Osteocyte (in vitro differentiated cells): Measurements from ENCODE around the gene CADM1. TPM values are rescaled to one million over a fixed set of nuclear protein-coding genes. Genes with fewer than 3 reads are reported as not detected.

ENCODE experiments used
- DNase-seq: peaks from one replicate; pipeline ENCODE4 v3.0.0; 2021; ENCODE audit warnings: mixed read lengths; ENCODE audit not compliant: unreplicated experiment; ENCODE audit errors: extremely low spot score
- H3K27ac Mint-ChIP-seq: one replicate; pipeline ENCODE4 v1.8.0; 2021; ENCODE audit warnings: mild to moderate bottlenecking, mixed read lengths; ENCODE audit not compliant: unreplicated experiment
- H3K27me3 Mint-ChIP-seq: one replicate; pipeline ENCODE4 v1.8.0; 2021; ENCODE audit warnings: mixed read lengths; ENCODE audit not compliant: unreplicated experiment
- H3K36me3 Mint-ChIP-seq: one replicate; pipeline ENCODE4 v1.8.0; 2021; ENCODE audit warnings: mixed read lengths; ENCODE audit not compliant: unreplicated experiment
- H3K4me1 Mint-ChIP-seq: one replicate; pipeline ENCODE4 v1.8.0; 2021; ENCODE audit warnings: mixed read lengths; ENCODE audit not compliant: unreplicated experiment
- H3K4me3 Mint-ChIP-seq: one replicate; pipeline ENCODE4 v1.8.0; 2021; ENCODE audit warnings: mild to moderate bottlenecking, moderate library complexity, mixed read lengths; ENCODE audit not compliant: unreplicated experiment
- H3K9me3 Mint-ChIP-seq: one replicate; pipeline ENCODE4 v1.8.0; 2021; ENCODE audit warnings: mixed read lengths; ENCODE audit not compliant: unreplicated experiment
- total RNA-seq: library from RNA; stranded (reverse); gene quantifications from 2 replicates; pipeline ENCODE4 v1.2.1, GENCODE V29; 2021
- TF ChIP-seq, protein P1 (sequence below): fragments of 200-600 bp; sonication (generic); IDR thresholded peaks from 2 replicates; pipeline ENCODE4 v1.5.0; 2021; ENCODE audit warnings: antibody characterized with exemption, mild to moderate bottlenecking, moderate library complexity

Gene CADM1
- total RNA-seq, 1 donor from 2014 or later: 24.2 TPM

DNA sequence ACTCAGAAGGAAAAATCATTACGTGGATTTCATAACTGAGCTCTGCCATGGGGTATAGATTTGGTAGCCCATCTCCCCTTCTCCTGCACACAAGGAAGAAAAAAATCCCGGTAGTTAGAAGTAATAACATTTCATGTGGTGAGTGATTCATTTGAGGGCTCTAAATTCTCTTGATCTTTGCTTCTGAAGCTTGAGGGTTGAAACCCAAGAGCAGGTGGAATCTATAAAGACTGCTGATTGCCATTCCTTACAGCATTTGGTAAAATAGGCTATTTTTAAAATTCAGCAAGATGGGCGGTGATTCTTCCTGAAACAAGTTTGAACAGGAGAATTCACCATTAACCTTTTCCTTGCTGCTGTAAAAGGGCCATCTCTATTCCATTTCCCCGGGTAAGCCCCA is 266.1 kb downstream of the CADM1 start:
- H3K27ac Mint-ChIP-seq: no peak overlapping the region
- no peaks in the 10 kb centered on the region for H3K36me3 Mint-ChIP-seq

DNA sequence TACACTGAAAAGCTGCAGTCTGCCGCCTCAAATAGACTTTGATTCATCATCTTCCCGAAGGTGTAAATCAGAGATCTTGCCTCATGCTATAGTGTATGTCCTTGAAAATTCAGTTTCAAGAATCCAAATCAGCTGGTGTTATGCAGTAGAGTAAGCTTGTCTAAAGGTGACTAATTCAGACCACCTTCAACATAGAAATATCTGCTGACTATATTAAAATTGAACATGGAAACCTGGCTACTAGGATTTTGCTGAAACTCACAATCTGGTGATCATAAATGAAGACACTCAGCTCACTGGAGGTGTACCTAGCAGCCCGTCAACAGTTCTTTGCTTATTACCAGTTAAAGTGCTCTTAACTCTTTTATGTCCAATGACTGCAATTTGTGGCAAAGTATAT is 266.6 kb downstream of the CADM1 start:
- no peaks in the 10 kb centered on the region for H3K27me3 Mint-ChIP-seq
- H3K27ac Mint-ChIP-seq: no peak overlapping the region
- TF ChIP-seq, protein P1, sequence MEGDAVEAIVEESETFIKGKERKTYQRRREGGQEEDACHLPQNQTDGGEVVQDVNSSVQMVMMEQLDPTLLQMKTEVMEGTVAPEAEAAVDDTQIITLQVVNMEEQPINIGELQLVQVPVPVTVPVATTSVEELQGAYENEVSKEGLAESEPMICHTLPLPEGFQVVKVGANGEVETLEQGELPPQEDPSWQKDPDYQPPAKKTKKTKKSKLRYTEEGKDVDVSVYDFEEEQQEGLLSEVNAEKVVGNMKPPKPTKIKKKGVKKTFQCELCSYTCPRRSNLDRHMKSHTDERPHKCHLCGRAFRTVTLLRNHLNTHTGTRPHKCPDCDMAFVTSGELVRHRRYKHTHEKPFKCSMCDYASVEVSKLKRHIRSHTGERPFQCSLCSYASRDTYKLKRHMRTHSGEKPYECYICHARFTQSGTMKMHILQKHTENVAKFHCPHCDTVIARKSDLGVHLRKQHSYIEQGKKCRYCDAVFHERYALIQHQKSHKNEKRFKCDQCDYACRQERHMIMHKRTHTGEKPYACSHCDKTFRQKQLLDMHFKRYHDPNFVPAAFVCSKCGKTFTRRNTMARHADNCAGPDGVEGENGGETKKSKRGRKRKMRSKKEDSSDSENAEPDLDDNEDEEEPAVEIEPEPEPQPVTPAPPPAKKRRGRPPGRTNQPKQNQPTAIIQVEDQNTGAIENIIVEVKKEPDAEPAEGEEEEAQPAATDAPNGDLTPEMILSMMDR: no peak
- H3K4me3 Mint-ChIP-seq: no peak overlapping the region
- H3K4me1 Mint-ChIP-seq: peaks cover 6% of the 10 kb centered on the region
- H3K36me3 Mint-ChIP-seq: no peaks in the 10 kb centered on the region
- no peaks in the 10 kb centered on the region for H3K9me3 Mint-ChIP-seq
- no peak for DNase-seq

More for the DNA sequence above, 266.1 kb downstream of the CADM1 start:
- DNase-seq: no peak
- Mint-ChIP-seq H3K4me1 (peaks cover 6% of the 10 kb centered on the region), H3K4me3 (no peak overlapping the region), H3K27me3 (no peaks in the 10 kb centered on the region), H3K9me3 (no peaks in the 10 kb centered on the region)
- TF ChIP-seq, protein P1: no peak

DNA sequence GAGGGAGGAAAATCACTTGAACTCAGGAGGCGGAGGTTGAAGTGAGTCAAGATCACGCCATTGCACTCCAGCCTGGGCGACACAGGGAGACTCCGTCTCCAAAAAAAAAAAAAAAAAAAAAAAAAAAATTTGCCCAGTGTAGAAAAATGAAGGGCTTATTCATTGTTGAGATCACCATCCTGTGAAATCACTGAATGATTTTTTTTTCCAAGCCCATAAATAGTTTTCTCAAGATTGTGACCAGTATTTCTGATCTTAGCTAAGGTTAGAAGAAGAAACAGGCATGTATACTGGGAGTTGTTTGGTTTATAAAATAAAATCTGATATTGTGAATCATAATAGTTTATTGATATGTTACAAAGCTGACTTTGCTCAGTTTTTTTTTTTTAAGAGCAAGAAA is 269.4 kb downstream of the CADM1 start:
- peaks cover 6% of the 10 kb centered on the region for H3K4me1 Mint-ChIP-seq
- no peaks in the 10 kb centered on the region for H3K27me3 Mint-ChIP-seq
- H3K9me3 Mint-ChIP-seq: no peaks in the 10 kb centered on the region
- no peak overlapping the region for H3K4me3 Mint-ChIP-seq
- DNase-seq: no peak
- peaks cover 2% of the 10 kb centered on the region for H3K36me3 Mint-ChIP-seq
- H3K27ac Mint-ChIP-seq: no peak overlapping the region
- TF ChIP-seq, protein P1: no peak

DNA sequence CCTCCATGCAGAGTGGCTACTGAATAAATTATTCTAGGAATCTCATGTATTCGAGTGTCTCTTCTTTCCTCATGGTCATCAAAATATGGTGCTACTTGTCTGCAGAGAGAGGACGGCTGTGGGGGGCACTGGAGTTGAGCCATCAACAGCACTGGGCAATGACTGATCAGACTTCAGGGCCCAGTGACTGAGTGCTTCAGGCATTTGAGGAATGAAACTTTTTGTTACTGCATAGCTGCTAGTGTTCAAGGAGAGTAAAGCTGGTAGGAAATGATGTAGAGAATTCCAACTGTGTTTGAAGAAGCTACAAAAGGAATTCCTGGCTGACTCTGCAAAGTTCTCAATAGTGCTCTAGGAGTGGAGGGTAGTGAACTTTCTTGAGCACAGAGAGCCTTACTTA is 277.7 kb downstream of the CADM1 start:
- Mint-ChIP-seq H3K4me1 (peaks cover 50% of the 10 kb centered on the region), H3K9me3 (no peaks in the 10 kb centered on the region), H3K27ac (peak overlapping the region; percentile 67), H3K4me3 (no peak overlapping the region), H3K36me3 (no peaks in the 10 kb centered on the region), H3K27me3 (no peaks in the 10 kb centered on the region)
- DNase-seq: peak; percentile 84
- TF ChIP-seq, protein P1: no peak

DNA sequence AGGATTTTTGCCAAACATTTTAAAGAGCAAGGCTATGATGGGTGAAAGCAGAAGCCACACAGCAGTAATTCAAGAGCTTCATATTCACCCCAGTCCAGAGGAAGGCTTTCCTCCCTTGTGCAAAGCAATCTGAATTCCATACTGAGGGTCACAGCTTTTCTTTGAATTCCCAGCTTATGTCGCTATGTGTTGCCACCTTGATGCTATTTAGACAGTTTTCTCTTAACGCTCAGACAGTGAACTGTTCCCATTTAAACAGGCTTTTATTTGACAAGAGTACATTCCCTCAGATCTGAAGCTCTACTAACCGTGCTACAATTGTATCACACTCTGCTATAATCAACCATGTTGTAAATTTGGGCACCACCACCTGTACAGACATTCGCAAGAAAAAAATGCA is 279.7 kb downstream of the CADM1 start:
- Mint-ChIP-seq H3K4me3 (no peak overlapping the region), H3K27ac (no peak overlapping the region), H3K9me3 (no peaks in the 10 kb centered on the region), H3K27me3 (no peaks in the 10 kb centered on the region), H3K36me3 (no peaks in the 10 kb centered on the region), H3K4me1 (peaks cover 52% of the 10 kb centered on the region)
- TF ChIP-seq, protein P1: no peak
- no peak for DNase-seq
